Hematopoietic multipotent progenitor cell treated with erythropoietin and hydrocortisone succinate and interleukin-3 and kit ligand, for 4 days (in vitro differentiated cells): ENCODE results near the gene ZMAT5.
A peak's percentile ranks its signal among the peaks of the same experiment; 100 is the strongest.
"Not testable (repeated sequence)": the region's sequence is repeated elsewhere in the genome, so short reads cannot be mapped to it uniquely, and the experiment has no call there.

ENCODE experiments used
- DNase-seq: peaks from one replicate; pipeline ENCODE4 v3.0.0-alpha.2; 2015

Gene ZMAT5

DNA sequence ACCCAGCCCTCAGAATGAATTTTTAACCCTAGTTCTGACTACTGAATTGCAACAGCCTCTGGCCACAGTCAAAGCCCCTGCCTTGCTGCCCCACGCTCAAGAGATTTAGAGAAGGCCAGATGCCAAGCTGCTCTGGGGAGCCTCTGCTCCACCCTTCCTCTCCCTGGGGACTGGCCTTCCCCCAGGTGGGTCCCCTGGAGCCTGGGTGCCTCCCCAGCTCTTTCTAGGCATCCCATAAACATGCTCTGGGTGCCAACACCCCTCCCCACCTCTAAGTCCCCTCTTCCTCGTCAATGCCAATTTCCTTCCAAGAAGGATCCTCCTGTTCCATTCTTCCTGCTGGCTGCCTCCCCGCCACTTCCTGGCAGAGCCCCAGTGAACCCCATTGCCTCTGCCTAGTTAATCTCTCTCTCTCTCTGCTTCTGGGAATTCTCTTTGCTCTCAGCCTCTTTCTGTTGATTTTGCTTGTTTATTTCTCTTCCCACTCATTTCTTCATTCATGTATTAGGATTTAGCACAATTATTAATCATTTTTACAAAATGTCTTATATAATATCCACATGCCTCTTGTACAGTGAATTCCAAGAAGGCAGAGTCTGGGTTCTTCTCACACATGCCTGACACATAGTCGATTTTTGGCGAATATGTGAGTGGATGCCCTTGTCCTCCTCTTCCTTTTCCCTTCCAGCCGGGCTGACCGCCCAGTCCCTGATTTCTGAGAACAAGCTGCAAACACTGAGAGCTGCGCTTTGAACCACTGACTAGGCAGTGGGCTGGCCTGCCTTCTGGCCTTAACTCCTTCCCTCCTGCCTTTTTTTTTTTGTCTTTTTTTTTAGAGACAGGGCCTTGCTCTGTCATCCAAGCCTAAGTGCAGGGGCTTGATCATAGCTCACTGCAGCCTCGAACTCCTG, 17.9 kb upstream of the ZMAT5 start:
- DNase-seq = no peak

DNA sequence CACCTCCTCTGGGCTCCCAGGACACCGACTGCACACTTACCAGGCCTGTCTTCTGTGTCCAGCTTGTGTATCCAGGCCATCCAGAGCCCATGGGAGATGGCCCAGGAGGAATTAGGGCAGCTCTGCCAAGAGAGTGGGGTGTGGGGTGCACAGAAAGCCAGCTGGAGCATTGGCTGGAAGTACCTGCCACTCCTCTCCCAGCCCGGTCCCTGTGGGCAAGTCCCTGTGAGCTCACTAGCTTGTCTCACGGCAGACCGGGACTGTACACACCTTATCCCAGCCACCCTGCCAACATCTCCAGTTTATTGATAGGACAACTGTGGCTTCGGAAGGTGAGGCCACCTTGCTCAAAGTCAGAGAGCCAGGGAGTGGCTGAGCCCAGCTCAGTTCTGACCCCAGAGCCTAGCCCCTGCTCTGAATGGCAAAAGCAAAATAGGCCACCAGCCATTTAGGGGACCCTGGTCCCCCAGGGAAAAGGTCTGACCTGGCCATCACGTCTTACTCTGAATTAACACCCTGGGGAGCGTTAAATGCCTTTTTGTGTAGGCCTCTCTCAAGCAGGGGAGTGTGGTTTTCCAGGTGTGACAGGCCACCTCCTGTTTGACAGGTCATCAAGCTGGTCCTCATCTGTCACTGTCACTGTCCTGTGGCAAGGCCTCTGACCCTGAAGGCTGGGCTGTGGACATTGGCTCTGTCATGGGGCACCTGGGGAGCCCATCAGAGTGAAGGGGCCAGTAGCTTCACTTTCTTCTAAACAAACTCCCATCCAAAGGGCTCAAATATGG, 15.4 kb upstream of the ZMAT5 start:
- DNase-seq = no peak

DNA sequence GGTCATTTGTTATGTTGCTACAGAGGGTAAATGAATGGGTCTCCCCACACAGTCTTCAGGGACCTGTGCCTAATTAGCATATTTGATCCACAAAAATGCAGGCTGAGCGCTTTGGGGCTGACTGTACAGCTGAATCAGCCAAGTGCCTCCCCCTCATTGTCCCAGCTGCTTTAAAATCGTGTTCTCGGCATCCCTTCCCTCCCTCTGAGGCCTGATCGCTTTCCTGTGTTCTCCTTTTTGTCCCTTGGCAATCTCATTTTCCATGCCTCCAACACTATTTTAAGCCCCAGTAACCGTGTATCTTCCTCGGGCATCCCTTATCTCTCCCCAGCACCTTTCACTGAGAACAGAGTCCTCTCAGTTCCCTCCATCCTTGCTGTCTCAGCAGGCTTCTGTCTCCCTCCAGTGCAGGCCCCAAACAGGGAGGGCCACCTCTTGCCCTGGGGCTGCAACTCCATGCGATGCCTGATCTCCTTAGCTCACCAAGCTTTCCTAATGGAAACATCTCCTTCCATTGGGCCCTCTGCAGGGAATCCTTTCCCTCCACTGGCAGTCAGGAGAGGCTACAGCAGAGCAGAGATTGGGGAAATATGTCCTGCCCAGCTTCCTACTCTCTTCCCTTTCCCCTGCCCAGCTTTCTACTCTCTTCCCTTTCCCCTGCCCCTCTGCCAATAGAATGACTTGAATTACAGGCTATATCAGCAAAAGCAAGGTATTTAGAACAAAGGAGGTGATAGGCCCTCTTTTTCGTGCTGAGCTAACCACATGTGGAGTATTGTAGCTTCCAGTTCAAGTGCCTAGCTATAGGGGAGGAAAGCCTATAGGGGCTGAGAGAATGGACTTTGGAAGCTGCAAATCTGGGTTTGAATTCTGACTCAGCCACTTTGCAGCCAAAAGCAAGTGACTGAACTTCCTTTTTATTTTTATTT, 14.2 kb upstream of the ZMAT5 start:
- DNase-seq = peak; percentile 91

DNA sequence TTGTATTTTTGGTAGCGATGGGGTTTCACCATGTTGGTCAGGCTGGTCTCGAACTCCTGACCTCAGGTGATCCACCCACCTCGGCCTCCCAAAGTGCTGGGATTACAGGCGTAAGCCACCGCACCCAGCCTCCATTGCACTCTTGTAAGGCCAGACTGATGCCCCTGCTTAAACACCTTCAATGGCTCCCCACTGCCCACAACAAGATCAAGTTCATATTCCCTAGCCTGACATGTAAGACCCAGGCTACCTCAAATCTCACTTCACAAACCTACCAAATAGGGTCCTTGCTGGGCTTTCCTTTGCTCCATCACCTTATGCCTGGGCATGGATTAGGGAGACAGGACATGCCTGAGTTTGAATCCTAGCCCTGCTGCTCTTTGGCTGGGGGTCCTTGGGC, 13.4 kb upstream of the ZMAT5 start:
- DNase-seq = no peak

DNA sequence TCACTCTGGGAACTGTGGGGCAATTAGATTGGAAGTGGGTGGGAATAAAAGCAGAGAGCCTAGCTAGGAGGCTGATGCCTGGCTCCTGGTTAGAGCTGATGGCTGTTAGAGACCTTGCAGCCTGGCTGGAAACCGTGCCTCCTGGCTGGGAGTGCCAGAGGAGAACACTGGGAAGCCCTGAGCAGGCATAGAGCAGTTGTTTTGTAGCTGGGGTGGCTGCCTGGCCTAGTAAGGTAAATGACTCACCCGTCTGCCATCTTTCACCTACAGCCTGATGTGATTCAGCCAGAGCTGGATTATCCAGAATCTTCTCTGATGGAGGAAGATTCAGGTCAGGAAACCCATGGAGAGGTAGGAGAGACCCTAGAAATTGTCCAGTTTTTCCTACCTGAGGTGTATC, 6.4 kb upstream of the ZMAT5 start:
- DNase-seq = no peak

DNA sequence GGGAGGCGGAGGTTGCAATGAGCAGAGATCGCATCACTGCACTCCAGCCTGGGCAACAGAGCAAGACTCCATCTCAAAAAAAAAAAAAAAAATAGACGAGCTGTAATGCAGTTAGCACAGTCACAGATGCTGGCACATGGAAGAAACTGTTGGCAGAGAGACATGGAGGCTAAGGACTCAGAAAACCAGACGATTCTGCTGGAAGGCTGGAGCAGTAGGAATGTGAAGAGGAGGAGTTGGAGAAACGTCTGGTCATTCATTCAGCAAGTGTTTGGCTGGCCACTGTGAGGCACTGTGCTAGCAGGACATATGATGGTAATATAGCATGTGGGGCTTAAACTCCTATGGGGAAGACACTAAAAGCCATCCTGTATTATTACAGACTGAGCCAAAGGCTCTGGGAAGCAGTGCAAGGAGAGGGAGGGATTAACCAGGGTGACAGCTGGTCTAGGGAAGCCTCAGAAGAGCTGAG, 5.4 kb upstream of the ZMAT5 start:
- DNase-seq = peak; percentile 64

DNA sequence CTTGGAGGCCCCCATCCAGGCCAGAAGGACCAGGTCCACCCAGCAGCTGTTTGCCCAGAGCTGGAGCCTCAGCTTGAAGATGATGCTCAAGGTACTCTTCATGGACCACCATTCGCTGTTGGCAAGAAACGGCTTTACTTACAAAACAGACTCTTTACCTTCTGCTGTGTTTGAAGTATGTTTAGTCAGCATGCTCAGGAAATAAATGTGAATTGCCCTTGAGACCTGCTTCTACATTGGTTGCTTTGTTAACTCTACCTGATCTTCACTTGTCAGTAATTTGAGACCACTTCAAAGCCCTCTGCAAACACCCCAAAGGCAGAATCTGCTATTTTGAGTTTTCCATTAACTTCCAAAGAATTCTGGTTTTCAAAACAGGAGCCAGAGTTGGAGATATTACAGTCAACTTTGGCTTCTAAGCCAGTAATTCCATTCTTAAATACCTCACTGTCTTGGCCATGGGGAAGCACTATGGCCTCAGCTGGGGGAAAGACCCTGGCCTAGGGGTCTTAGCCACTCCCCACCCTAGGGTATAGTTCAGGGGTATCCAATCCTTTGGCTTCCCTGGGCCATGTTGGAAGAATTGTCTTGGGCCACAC, 3.0 kb upstream of the ZMAT5 start:
- DNase-seq = no peak

DNA sequence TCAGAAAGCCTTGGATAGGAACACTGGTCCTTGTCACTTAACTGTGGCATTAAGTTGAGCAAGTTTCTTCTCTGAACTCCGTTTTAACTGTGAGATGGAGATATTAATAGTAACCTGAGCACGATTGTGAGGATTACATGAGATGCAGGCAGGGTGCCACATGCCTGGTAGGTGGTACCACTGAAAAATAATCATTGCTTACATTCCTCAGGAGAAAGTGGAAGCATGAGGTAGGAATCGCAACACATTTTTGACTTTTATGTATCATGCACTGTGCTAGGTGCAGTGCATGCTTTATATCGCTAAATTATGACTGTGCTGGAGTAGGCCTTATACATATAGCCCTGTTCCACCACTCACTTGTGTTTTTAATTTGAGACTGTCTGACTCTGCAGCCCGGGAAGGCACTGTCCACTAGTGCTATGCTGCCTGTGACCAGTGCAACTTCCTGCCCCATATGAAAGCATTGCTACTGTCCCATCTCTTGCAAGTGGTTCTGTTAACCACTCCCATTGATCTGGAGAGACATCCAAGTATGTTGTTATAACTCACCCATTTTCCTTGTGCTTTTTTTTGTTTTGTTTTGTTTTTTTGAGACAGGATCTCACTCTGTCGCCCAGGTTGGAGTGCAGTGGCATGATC, 1.4 kb upstream of the ZMAT5 start:
- peak; percentile 50 for DNase-seq

DNA sequence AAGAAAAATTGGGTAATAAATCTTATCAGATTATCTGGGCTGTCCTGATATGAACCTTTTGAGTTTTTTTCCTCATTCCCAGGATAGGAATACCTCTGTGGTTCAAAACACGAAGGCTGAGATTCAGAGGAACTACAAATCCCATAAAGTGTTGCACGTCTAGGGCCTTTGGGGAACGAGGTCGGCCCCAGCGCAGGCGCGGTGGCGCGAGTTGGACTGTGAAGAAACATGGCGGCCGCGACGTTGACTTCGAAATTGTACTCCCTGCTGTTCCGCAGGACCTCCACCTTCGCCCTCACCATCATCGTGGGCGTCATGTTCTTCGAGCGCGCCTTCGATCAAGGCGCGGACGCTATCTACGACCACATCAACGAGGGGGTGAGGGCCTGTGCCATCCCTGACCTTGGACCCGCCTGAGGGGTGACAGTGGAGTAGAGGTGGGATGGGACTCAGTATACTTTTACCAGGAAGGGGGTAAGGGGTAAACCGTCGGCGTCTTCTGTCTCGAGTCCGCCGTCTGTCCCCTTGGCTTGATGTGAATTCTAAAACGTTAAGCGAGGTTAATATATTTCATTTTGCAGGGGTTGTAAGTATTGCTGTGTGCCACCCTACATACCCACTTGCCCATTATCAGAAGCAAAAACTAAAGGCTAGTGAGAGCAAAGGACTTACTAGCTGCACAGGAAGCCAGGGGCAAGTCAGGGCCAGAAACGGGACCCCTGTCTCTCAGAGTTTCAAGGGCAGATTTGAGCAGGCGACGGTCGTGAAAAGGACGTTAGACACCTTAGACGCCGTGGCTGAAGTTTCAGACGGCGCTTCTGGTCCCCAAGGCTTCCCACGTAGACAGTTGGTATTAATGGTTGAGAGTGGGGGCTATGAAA, 604 bp upstream of the ZMAT5 start, which contains the start of gene UQCR10:
Gene UQCR10 (plus strand): TSS at position 199 of the 881 bp plus-strand sequence. CDS start 30 bp downstream, at position 229.
- DNase-seq = peak; percentile 96

DNA sequence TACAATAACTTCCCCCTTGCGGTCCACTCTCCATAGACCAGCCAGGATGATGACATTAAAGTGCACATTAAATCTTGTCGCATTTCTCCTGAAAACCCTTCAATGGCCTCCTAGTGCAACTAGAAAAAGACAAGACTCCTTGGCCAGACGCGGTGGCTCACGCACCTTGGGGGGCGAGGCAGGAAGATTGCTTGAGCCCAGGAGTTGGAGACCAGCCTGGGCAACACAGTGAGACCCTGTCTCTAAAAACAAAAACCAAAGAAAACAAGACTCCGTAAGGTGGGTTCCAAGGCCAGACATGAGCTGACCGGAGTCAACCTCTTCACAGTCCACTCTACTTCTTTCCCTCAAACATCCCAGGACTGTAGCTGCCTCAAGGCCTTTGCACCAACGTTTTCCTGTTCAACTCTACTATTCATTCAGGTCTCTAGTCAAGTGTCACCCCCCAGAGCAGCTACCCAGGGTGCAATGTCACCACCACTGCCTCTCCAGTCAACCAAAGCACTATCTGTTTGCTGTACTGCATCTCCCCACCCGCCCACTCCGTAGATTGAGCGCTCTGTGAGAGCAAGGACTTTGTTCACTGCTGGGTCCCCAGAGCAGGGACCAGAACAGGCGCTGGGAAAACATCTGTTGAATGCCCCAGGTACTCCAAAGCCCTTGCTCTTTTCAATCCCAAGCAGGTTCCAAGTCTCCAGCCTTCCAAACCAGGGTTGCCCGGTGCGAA, 739 bp downstream of the ZMAT5 start:
- DNase-seq = peak; percentile 74

DNA sequence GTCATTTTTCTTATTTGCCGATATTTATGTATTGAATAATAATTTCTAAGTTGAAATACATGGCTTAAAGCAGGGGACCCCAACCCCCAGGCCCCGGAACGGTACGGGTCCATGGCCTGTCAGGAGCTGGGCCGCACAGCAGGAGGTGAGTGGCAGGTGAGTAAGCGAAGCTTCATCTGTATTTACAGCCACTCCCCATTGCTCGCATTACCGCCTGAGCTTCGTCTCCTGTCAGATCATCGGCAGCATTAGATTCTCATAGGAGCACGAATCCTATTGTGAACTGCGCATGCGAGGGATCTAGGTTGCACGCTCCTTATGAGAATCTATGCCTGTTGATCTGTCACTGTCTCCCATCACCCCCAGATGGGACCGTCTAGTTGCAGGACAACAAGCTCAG, 4.5 kb downstream of the ZMAT5 start:
- no peak for DNase-seq

DNA sequence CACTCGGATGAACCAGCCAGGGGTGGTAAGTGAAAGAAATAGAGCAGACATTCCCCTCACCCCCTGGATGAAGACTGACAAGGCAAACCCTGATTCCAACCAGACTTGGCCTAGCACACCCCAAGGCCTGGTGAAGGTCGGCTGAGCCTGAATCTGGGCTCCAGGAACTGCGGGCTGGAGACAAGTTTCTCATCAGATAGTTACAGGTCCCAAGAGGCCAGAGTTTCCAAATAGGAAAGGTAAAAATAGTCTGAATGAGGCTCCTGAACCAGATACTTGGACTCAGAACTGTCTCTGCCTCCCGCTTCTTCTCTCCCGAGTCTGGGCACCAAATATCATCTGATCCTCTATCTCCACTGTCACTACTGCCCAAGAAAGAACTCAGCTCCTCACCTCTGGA, 7.8 kb downstream of the ZMAT5 start:
- DNase-seq = no peak

DNA sequence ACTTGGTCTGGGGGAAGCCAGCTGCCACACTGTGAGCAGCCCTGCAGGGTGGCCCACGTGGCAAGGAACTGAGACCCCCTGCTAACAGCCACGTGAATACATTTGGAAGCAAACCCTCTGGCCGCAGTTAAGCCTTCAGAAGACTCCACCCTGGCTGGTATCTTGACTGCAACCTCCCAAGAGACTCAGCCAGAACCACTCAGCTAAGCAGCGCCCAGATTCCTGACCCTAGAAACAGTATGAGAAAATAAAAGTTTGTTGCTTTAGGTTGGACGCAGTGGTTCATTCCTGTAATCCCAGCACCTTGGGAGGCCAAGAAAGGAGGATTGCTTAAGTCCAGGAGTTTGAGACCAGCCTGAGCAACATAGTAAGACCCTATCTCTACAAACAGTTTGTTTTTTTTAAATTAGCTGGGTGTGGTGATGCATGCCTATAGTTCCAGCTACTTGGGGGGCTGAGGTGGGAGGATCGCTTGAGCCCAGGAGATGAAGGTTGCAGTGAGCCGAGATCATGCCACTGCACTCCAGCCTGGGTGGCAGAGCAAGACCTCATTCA, 8.7 kb downstream of the ZMAT5 start:
- DNase-seq = no peak

DNA sequence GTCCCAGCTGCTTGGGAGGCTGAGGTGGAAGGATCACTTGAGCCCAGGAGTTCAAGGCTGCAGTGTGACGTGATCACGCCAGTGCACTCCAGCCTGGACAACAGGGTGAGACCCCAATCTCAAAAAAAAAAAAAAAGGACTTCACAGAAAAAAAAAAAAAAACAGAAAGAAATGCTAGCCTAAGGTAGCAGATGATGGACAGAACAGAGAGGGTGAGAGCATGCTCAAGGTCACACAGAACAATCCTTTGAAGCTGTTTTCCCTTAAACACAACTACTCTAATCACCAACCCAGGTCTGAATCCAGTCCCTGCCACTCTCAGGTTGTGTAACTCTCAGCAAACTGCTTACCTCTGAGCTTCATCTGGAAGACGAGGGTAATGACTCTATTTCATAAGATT, 9.7 kb downstream of the ZMAT5 start:
- DNase-seq = no peak

DNA sequence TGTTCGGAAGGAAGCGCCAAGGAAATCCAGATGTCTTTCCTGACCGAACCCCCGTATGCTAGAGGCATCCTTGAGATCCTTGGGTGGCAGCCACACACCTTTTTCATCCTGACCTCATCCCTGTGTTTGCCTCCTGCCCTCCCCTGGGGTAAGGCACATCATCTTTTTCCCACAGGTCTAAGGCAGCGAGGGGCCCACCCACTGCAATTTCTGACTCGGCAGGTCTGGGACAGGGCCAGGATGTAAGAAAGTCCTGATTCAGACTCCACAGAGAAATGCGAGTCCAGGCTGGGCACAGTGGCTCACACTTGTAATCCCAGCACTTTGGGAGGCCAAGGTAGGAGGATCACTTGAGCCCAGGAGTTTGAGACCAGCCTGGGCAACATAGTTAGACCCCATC, 10.5 kb downstream of the ZMAT5 start:
- no peak for DNase-seq

DNA sequence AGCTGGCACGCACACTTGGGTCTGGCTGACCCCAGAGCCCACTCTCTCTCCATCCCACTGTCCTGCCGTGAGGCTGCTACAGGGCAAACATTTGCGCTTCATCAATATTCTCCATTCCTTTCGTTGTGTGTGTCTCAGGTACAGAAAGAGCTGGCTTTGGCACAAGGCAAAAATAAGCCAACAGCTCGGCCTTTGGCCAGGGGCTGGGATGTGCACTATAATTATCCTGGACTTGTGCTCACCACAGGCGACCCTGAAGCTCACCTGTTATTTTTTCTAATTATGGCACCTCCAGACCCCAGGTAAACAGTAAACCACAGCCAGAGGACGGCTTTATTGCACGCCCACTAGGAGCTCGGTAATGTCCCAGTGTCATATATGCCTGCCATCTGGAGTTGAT, 10.9 kb downstream of the ZMAT5 start:
- no peak for DNase-seq

DNA sequence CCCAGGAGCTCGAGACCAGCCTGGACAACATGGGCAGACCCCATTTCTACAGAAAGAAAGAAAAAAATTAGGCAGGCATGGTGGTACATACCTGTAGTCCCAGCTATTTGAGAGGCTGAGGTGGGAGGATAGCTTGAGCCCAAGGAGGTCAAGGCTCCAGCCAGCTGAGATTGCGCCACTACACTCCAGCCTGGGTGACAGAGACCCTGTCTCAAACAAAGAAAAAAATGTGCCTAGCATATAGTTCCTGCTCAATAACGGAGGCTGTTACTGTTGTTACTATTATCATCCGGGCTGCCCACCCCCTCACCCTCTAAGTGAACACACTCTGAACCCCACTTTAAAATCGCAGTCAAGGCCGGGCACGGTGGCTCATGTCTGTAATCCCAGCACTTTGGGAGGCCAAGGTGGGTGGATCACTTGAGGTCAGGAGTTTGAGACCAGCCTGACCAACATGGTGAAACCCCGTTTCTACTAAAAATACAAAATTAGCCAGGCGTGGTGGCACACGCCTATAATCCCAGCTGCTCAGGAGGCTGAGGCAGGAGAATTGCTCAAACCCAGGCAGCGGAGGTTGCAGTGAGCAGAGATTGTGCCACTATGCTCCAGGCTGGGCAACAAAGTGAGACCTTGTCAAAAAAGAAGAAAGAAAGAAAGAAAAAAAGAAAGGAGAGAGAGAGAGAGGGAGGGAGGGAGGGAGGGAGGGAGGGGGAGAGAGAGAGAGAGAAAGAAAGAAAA, 12.0 kb downstream of the ZMAT5 start:
- not testable (repeated sequence) for DNase-seq

DNA sequence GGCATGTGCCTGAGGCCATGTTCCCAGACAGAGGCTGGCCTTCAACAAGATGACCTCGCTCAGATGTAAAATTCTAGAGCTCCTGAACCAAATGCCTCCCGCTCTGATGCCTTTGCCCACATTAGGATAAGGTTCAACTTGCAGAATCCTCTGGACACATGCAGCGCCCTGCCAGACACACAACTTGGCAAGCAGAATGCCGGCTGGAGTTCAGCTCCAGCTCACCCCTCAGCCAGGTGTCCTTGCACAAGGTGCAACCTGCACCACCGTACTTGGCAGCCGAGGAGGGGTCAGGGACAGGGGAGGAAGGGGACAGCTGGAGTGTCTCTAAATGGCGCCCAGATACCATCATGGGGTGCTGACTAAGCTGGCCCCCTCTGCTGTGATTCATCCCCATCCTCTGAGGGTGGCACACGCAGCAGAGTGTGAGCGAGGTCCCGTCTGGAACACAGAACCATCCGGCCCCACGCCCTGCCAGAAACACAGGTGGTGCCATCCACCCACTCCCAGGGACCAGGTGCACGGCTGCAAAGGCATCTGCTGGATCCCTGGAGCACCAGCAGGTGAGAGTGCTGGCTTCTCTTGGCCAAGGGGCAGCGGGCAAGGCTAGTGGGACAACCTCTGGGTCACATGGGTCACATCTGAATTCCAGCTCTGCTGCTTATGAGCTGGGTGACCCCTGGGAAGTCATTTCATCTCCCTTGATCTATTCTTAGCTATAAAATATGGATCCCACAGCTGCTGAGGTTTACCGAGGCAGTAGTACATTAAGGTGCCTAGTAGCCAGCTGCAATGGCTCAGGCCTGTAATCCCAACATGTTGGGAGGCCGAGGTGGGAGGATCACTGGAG, 12.8 kb downstream of the ZMAT5 start:
- DNase-seq = no peak
